Measurements from ENCODE around the gene SLC47A2.

The SLC47A2 gene

DNA sequence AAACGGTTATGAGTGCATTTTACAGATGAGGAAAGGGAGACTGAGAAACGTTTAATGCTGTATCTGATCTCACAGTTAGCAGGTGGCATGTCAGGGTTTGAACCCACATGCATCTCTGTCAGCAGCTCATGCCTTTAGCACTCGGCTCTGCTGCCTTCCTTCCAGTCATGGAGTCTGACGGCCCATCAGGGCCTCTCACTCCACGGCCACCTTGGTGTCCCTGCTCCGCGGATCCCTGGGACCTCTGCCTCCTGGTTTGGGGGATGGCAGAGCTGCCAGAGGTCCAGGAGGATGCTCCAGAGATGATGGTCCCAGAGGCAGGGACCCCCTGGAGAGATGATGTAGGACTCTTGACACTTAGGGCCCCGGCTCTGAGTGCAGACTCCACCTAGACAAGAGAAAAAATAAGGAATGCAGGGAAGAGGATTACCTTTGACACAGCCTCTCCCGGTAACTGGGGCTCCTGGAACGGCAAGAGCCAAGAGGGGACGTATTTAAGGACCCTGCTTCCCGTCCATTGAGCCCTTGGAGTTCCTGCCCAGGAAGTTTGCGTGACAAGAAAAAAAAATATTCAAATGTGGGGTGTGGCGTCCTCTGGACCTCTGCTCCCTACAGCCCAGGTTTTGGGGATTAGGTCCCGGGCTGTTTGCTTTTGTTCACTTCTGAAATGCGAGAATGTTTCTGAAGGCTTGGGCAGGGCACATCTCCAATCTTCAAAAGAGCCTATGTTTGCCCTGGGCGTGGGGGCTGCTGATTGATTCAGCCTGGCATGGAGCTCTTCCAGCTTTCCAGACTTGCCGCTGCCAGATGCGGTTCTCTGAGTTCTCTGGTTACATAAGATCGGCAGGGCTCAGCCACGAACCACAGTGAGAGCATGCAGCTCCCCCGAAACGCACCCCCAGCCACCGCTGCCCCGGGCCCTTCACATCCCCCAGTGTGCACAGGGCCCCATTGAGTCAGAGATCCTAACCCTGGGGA, 31.7 kb upstream of the SLC47A2 start, which contains the start of gene ALDH3A1:
Gene ALDH3A1 (minus strand): TSS at position 470 of the 978 bp plus-strand sequence. CDS start 3,169 bp downstream, outside the sequence.
- DNase-seq, result no peak

DNA sequence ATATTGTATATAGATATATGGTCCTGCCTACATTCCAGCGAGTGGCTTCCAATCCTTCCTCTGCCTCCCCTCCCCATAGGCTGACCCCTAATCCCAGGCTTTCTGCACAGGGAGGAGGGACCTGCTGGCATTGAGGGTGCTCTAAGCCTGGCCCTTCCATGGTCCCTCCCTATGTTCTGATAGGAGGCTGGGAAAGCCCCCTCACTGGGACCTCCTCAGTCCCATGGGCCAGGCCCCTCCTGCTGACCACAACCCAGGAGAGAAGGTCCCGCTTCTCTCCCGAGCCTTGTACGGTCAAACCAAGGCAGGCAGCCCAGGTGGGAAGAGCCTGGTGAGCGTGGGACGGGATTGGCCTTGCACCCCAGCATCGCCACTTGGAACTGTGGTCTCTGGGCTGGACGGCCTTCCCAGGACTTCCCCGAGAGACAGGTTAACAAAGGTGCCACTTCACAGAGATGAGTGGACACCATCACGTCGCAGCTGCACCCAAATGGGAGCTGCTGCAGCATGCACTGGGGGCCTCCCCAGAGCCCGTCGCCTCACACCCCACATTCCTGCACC, 30.9 kb upstream of the SLC47A2 start:
- DNase-seq, result no peak

DNA sequence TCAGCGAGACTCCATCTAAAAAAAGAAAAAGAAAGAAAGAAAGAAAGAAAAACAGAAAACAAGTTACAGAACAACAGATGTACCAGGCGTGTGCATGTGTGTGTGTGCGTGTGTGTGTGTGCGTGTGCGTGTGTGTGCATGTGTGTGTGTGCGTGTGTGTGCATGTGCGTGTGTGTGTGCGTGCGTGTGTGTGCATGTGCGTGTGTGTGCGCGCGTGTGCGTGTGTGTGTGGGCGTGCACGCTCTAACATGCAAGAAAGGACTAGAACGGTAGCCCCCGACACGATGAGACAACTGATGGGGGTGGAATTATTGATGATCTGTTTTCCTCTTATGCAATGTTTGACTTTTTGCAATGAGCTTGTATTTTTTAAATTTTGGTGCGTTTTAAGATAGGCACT, 30.1 kb upstream of the SLC47A2 start:
- no peak for DNase-seq

DNA sequence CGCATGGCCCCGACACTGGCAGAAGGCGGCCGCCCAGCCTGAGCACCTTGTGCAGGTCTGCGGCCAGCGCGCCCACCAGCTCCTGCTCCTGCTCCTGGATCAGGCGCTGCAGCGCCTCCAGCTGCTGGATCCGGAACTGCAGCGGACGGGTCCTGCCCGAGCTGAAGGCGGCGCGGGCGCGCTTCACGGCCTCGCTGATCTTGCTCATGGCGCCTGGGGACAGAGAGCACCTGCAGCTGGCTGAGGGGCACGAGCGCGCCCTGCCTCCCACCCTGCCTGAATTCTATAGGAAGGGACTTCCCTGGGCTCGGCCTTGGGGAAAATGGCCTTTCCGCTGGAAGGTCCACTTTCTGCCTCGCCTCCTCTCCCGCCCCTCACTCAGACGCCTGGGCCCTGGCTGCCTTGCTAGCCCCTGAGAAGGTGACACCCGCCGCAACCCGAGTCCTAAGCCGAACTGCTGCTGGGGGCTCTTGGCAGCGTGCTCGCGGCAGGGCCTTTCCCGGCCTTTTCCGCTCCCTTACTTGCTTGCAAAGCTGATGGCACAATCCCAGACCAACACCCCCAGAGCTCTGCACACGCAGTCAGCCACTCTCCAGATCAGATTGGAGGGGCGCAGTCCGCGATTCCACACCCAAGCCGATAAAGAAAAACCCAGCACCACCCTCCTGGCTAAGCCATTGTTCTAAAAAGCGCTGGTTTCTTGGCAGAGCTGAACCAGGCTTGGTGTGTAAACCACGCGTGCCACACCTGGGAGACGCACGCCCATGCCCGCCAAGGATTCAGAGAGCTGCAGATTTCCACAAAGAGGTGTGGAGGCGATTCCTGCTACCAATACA, 28.8 kb upstream of the SLC47A2 start:
- DNase-seq, result no peak

DNA sequence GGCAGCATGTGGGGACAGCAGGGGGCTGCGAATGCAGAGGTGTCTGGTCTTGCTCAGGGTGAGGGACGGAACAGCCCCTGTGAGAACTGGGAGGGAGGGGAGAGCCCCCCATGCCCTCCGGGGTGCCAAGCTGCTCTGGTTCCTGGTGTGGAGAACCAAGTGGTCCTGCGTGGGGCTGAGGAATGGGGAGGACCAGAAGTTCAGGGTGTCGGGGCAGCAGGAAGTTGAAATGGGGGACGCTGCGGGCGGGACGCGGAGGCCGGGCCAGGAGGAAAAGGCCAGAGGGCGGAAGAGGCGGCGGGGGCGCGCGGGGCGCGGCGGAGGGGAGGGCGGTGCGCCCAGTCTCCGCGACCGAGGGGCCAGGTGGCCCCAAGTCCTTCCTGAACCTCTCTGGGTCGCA, 28.1 kb upstream of the SLC47A2 start:
- DNase-seq, result no peak

DNA sequence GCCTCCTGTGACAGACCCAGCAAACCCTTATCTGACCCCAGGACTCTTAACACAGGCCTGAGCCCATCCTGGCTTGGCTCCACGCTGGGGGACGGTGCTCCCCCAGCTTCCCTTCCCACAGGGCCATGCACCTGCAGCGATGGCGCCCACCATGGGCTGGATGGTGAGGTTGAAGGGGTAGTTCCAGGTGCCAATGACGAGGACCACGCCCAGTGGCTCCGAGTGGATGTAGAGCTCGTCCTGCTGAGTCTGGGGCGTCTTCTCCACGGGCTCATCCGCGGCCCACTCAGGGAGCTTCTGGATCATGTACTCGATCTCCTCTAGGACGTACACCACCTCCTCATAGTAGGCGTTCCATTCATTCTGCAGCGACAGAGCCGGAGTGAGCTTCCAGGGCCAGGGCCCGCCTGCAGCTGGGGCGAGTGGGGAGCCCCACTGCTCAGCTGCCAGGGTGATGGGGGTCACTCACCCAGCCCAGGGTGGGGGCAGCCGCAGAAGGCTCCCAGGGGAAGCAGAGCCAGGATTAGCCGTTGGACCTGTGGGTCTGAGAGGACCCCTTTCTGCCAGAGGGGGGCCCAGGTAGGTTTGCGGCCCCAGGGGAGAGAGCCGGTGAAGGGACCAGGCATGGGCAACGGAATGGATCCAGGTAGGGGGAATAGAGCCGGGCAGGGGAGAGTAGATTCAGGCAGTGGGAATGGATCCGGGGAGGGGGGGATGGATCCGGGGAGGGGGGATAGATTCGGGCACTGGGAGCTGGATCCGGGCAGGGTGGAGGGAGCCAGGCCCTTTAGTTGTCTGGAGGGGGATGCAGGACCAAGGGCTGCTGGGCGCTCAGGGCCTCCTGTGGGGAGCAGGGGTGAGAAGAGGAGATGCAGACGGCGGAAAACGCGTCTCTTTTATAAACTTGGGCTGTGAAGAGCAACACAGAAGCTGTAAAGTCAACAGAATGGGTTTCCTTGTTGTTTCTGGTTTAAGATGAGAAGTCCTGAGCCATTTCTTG, 27.0 kb upstream of the SLC47A2 start:
- no peak for DNase-seq

DNA sequence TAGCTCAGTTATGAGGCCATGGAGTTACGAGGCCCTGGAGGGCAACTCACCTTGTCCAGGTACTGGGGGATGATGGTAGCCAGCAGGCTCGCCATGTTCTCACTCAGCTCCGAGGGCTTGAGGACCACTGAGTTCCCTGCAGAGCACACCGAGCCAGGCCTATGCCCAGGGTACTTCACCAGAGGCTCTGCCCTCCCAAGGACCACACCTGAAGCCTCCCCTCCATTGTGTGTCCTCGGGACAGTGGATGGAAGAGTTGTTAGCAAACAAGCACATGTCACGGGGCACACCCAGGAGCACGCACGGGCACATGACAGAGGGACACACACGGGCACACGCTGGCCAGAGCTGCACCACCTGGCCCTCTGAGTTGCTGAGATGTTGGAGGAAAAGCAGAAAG, 26.1 kb upstream of the SLC47A2 start:
- no peak for DNase-seq

DNA sequence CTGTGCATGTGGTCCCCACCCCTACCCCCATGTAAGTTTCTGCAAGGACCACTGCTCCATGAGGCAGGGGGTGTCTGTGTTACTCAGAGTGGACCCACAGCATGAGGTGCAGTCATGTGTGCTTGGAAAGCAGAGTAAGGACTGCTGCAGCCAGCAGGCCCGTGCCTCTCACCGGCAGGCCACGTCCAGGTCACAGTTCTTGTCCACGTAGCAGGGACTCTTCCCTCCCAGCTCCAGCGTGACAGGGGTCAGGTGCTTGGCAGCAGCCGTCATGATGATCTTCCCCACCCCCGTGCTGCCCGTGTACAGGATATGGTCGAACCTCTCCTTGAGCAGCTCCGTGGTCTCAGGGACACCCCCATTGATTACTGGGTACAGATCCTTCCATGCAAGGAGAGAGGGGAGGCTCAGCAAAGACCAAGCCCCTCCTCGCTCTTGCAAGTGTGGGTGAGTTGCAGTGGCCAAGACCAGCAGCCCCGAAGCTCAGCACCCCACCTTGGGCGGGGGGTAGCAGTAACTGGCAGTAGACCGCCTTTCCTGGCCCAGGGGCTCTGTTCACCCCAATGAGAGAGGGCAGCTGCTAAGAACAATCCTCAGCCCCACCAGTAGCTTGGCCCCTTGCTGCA, 25.6 kb upstream of the SLC47A2 start:
- DNase-seq, result no peak

DNA sequence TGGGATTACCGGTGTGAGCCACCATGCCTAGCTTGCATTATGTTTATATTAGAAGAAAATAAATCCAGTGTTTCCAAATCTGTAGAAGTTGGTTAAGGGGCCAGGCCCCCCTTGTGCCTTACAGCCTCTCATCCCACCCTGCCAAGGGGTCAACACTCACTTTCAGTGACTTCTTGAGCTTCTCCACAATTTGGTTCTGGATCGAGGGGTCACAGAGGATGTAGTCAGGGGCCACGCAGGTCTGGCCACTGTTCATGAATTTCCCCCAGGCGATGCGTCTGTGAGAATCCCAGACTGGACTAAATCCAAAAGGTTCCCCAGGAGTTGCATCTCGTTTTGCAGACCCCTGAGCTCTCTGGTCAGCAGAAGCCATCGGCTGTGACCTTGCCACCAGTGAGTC, 24.5 kb upstream of the SLC47A2 start:
- DNase-seq, result no peak

DNA sequence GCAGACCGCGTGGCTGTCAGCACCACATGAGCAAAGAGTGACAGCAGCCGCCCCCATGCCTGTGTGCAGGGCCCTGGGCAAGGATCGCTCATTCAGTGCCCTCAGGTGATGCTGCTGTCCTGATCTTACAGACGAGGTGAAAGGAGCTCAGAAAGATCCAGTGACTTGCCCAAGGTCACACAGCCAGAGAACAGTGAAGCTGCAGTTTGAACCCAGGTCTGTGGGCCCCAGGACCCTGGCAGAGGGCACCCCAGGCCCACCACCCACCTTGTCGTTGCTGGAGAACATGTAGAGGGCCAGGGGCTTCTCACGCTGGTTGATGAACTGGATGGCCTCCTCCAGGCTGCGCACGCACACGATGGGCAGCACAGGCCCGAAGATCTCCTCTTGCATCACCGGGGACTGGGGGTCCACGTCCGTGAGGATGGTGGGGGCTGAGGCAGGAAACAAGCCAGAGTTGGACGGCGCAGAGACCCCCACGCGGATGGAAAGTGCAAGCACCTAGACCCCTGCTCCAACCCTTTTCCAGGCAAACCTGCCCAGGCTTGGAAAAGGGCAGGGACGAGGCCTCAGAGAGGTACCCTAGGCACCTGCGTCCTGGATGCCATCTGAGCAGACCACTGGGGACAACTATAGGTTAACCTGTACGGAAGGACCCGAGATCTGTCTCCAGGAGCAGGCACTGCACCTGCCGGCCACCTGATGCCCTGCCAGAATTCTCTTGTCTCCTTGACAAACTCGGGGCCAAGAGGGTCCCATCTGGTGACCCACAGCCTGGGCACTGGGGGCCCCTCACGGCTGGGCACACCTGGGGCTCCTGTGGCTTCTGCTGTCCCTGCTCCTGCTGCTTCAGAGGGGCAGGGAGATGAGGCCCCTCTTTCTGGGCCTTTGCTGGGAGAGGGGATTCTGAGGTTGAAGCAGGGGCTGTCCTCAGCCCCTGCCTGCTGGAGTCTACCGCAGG, 23.1 kb upstream of the SLC47A2 start:
- DNase-seq, result no peak

DNA sequence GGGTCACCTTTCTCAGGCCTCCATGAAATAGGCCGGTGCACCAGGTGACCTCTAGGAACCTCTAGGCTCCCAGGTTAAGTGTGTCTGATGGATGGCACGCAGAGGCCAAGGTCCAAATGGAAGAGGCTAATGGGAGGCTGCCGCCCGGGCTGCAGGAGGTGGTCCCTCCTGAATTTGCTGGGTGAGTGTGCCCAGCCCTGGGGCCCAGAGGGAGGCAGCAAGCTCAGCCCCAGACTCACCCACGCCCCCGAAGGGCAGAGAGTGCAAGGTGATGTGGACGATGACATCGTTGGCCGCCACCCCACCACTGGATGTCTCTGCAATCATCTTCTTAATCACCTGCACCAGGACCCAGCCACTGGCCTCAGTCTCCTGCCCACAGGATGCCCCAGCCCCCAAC, 22.4 kb upstream of the SLC47A2 start:
- no peak for DNase-seq

DNA sequence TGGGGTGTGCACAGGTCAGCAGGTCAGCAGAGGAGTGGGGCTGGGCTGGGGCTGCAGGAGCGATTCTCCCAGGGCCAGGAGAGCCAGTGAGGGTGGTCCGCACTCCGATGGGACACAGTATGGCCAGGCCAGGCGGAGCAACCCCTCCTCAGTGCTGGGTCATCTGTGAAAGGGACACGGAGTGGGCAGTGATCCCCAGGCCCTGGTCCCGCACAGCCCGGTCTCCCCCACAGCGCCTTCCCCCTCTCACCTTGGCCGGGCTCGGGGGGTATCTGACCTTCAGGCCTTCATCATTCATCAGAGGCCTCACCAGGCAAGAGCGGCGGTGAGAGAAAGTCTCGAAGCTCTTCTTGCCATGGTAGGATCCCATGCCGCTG, 21.7 kb upstream of the SLC47A2 start:
- no peak for DNase-seq

DNA sequence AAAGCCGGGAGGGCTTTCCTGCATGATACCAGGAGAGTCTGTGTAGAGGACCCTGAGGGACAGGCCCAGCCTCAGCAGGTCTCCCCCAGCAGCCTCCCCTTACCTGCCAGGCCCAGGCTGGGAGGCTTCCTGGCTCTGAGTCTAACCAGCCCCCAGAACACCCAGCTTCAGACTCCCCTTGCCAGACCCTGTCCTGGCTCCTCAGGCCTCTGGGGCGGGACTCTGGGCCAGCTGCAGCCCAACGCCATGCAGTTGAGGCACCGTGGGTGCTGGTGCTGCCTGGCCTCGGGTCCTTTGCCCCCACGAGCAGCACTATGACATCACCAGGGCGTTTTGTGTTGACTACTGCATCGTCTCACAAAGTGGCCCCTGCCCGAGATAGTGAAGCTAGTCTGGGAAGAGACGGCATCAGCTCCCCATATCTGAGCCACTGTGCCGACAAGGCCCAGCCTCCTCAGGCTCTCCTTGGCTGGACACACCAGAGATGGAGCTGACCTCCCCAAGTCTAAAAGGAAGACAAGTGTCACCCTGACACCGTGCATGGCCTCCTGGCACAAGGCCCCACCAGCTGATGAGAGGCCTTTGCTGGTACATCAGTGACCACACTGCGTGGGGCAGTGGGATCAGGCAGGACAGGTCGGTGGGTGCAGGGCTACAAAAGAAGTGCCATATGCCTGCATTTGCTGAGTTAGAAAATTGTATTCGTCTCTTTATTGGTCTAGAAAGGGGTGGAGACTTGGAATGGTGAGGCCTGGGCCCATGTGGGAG, 21.1 kb upstream of the SLC47A2 start:
- no peak for DNase-seq

DNA sequence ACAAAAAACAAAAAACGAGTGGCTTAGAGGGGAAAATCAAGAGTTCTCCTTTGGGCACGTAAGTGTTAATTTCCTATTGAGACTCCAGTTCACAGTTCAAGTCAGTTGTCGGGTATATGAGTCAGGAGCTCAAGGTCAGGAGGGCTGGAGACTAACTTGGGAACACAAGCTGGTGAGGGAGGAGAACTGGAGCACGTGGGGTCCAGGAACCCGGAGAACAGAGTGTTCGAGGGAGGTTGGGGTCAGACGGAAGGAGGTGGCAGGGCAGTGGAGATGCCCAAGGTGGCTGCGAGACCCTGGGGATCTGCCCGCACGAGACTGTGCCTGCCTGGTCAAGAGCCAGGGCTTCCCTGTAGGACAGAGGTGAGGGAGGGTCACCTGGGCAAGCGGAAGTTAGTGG, 19.7 kb upstream of the SLC47A2 start:
- no peak for DNase-seq

DNA sequence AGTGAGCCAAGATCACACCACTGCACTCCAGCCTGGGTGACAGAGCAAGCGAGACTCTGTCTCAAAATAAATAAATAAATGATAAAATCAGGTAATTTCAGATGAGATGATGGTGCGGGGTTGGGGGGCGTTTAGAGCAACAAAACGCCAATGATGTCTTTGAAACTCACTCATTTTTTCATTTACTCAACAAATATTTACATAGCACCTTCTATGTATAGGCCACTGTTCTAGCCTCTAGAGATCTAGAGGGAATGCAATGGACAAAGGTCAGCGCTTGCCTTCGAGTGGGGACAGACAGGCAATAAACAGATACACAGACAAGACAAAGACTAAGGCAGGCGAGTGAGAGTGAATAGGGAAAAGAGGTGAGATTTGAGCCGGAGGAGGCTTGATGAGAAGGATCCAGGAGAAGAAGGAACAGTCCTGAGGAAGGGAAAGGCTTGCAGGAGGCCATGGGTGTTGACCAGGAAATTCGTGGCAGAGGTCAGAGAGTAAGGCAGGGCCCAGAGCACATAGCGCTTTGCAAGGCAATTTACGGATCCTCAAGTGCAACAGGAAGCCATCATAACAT, 17.7 kb upstream of the SLC47A2 start:
- DNase-seq, result no peak

DNA sequence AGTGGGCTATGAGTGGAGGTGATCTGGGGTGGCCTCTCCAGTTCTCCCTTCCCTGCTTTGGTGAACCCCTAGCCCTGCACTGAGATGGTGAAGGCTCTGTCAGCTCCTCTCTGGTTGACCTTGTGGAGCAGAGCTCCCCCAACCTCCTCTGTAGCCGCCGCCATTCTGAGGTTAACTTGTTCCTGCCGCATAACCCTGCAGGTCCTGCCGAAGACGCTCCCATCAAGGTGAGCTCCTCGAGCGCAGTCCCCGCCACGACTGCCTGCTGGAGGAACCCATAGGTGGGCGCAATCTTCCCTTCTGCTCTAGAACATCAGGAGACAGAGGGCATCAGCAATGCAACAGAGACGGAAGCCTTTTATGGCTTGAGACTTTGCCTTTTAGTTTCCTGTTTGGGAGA, 15.2 kb upstream of the SLC47A2 start:
- DNase-seq, result no peak

DNA sequence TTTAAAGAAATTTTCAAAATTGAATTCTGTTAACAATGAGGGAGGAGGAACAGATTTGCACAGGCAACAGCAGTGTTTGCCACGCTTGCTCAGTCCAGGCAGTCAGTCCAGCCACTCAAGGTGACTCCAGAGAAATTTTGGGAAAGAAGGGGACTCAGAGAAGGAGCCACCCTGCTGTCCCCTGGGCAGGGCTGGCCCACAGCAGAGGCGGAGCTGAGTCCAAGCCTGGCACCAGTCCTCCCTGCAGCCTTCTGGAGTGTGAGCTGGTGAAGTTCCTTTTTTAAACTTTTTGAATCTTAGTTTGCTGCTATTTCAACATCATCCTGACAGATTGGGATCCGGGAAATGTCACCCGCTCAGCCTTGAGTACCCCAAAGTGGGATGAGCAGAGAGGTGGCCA, 14.5 kb upstream of the SLC47A2 start:
- DNase-seq, result no peak

DNA sequence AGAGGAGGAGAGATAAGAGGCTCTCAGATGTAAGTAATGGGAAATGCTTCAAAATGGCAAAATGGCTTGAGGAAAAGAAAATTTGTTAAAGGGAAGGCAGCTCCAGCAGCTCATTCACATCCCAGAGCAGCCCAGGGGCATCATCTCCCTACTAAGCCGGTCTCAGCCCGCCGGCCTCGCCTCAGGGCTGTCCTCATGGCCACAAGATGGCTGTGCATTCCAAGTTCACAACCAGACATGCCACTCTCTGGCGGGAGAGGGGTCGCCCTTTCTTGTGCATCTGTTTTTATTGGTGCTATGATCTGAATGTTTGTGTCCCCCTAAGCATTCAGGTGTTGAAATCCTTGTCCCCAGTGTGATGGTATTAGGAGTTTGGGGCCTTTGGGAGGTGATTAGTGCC, 13.5 kb upstream of the SLC47A2 start:
- DNase-seq, result no peak

DNA sequence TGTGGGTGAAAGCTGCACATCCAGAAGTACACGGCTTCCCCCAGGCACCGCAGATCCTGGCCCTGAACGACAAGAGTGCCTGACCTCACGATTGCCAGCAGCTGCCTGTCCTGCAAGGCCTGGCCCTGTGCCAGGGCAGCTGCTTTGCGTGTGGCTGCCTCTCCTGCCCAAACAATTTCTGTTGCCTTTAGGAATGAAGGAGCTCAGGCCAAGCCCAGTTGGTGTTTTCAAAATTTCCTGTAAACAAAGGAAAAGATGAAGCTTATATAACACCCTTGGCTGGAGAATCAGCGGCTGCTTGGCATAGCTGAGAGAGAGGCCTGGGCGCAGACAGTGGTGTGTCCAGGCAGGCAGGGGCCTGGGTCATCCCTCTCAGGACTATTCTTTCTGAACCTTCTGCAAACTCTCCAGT, 11.7 kb upstream of the SLC47A2 start:
- peak; percentile 99 for DNase-seq

All from SHP77 (cell line).